Suppressor macrophage treated with lipopolysaccharide for 4 hours (primary cell): ENCODE results near the gene BPIFA2.
"Not testable (repeated sequence)": the region's sequence is repeated elsewhere in the genome, so short reads cannot be mapped to it uniquely, and the experiment has no call there.

Experiments used
- DNase-seq: peaks from one replicate; pipeline ENCODE4 v3.0.0-alpha.2; 2020

Gene BPIFA2

DNA sequence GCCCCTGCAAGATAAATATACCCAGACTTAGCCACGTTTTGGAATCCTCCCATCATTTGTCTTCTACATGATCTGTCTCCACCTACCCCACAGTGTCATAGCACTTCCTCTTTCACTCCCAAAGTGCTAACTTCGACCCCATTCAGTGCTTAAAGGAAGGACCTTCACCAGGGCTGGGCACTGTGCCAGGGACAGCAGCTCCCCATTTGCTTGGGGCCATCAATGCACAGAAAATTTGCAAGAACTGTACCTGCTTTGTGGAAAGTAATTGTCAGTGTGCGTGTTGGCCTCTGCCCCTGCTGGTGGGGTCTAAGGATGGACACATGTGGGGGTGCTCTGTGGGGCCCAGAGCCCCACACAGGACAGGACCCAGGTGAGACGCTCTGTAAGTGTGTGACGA, 5.2 kb upstream of the BPIFA2 start:
- peak; percentile 3 for DNase-seq

DNA sequence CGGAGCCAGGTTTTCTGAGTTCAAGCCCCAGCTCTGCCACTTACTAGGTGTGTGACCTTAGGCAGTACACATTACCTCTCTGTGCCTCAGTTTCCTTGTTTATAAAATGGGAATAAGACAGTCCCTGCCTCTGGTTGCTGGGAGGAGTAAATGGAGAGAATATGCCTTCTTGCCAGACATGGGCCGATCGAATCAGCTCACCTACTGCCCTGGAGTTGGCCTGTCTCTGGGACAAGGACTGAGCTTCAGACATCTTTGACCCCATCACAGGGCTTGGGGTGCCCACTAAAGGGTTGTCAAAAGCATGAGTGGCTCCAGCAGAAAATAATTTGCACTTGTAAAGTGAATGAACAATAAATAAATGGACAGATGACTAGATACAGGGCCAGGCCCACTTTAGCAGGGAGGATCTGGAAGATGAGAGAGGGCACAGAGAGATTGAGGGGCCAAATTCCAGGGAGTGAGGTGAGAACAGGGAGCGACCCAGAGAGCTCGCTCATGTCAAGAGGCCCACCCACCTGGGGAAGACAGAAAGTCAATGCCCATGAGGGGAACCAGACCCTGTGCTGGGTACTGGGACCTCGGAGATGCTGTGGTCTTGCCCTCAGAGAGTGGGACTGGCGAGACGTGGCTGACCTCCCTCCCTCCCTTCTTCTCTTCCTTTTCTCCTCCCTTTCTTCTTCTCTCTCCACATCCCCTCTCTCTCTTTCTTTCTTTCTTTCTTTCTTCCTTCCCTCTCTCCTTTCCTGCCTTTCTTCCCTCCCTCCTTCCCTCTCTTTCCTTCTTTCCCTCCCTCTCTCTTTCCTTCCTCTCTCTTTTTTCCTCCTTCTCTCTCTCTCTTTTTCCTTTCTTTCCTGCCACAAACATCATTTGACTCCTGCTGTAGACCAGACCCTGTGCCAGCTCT, 3.9 kb upstream of the BPIFA2 start:
- DNase-seq, result no peak

DNA sequence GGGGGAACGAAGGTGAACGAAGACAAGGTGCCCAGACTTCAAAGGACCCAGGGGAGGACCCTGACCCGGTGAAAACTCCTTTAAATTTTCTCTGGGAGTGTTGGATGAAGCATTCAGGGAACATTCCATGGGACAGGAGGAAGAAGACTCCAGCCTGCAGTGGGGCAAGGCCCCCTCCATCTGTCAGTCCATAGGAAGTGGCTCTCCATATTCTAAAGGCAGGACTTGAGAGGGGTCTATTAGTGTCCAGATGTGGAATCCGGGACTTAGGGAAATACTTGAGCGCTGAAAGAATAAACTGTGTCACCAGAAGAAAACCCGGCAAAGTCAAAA, 3.2 kb upstream of the BPIFA2 start:
- no peak for DNase-seq

DNA sequence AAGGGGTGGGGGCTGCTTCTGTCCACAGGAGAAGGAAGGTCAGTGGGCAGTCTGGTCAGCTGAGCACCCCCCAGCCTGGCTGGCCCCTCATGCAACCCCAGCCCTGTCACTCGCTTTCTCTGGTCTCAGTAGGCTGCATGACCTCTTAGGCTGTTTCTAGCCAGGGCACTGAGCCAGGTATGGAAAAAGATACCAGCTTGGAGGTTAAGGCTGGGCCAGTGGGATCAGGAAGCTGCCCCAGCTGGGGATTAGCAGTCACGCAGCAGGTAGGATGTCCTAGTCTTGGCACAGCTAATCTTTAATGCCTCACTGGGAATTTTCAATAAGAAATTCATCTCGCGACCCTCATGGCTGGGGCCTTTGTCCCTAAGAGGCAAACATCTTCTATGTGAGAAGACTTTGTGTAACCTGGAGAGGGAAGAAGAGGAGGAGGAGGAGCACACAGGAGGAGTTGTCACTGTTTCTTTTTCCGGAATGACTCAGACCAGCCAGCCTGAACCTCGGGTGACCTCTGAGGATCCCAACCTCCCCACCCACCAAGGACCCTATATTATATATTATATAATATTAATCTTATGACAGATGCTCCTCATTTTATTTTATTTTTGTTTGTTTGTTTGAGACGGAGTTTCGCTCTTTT, 2.4 kb upstream of the BPIFA2 start:
- no peak for DNase-seq

DNA sequence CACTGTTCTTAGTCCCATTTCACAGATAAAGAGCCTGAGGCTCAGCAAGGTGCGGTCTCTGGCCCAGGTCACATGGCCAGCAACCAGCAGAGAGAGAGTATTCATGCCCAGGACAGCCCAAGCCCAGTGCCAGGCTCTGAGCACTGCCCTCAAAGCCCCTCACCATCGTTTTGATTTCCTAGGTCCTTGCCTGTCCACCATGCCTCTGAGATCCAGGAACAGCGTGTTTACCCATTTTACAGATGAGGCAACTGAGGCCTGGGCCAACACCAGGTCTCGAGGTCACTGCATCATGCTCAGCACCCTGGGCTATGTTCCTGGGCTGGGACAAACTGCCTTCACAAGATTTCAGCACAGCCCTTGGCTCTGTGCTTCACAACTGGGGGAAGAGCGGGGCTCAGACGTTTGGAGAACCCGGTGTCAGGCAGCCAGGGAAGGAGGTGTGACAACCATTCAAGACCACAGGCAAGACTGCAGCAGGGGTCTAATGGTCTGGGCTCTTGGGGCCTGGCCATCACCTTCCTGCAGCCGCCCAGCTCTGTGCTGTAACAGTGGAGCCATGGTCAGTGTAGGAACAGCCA, 1.3 kb upstream of the BPIFA2 start:
- DNase-seq, result no peak

DNA sequence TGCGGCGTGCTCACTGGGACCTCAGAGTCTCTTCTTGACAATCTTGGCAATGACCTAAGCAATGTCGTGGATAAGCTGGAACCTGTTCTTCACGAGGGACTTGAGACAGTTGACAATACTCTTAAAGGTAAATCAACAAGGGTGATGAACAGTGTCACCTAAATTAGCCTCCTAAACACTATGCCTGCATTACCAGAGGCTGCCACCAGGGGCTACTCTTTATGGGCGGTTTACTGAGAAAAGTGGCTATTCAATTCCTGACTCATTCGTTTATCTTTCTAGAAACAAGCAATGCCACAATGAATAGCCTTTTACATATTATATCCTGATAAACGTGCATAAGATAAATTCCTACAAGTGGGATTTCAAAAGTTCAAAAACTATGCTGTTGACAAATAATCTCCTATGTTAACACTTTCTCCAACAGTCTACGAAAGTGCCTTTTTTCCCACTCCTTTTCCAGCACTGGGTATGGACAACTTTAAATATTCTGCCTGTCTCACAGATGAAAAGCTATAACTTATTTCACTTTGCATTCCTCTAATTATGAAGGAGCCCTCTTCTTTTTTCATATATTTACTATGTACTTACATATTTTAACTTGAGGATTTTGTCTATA, 1.3 kb downstream of the BPIFA2 start:
- peak; percentile 45 for DNase-seq

DNA sequence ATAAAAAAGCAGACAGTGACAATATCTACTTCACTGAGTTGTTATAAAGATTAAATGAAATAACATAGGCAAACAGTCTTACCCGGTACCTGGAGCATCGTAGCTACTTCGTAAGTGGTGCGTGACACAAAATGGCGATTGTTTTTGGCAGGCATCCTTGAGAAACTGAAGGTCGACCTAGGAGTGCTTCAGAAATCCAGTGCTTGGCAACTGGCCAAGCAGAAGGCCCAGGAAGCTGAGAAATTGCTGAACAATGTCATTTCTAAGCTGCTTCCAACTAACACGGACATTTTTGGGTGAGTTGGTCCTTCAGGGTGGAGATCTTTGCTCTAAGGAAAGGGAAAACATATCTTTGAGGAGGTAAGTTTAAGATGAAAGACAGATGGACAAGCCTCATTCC, 4.8 kb downstream of the BPIFA2 start:
- no peak for DNase-seq

DNA sequence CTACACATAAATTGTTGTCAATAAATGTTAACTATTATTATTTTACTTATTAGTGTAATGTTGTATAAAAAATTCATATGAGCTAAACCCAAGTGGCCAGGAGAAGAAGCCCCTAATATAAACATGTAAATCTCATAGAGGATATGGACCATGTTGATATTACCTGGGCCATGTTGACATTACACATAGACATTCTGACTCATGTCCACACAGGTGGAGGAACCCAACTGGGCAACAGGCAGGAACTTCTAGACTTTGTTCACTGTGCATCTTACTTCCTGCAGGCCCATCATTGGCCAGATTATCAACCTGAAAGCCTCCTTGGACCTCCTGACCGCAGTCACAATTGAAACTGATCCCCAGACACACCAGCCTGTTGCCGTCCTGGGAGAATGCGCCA, 7.2 kb downstream of the BPIFA2 start:
- no peak for DNase-seq

DNA sequence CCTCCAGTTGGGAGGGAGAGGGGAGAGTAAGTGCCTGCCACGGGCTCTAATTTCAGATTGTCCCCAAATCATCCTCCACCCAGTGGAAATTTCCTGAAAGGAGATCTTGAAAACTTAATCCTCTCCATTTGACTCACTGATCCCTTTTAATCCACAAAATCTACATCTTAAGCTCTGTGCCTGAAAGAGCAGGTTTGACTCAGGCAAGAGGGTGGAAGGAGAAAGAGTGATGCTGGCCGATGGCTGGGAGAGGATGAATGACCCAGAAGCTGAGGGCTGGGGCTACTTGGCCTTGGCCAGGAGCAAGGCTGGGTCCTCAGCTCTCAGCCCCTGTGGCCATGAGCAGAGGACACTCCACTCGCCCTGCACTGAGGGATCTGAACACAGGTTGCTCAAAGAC, 8.1 kb downstream of the BPIFA2 start:
- DNase-seq, result no peak

DNA sequence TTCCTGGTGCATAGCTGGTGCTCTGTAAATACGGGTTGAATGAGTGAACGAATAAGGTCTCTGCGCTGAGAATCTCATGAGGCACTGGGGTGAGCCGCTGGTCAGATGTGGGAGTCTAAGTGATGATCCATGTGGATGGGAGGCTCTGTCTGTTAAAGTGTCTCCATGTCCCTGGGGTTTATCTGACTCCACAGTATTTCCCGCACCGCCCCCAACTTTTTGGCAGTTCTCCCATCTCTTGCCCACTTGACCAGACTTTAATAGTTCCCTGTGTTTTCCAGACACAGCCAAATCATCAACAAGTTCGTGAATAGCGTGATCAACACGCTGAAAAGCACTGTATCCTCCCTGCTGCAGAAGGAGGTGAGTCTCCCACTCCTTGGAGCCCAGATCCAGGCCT, 9.9 kb downstream of the BPIFA2 start:
- DNase-seq, result no peak

DNA sequence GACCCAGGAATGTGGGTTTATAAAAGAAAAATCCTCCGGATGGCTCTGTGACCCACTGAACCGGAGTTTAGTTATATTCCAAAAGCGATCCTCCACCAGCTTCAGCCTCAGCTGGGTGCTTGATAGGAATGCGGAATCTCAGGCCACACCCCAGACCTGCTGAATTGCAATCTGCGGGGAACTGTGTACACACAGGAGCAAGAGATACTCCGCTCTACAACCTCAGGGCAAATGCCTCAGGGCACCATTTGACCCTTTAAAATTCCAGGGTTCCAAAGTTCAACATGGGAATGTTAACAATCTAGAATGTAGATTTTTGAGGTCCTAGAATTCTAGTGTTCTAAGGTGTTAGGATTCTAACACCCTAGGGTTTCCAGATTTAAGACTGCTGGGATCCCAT, 10.8 kb downstream of the BPIFA2 start:
- DNase-seq, result no peak

DNA sequence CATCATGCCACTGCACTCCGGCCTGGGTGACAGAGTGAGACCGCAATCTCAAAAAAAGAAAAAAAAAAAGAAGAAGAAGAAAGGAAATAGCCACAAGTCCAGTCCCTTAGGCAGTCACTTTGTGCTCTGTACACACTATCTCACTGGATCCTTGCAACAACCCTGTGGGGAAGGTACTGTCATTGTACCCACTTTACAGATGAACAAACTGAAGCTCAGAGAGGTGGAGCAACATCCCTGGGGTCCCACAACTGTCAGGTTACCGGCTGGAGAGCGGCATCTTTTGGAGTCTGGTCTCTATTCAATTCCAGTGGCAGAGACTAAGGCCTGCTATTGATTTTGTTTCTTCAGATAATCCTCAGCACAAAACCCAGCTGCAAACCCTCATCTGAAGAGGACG, 12.2 kb downstream of the BPIFA2 start:
- no peak for DNase-seq

DNA sequence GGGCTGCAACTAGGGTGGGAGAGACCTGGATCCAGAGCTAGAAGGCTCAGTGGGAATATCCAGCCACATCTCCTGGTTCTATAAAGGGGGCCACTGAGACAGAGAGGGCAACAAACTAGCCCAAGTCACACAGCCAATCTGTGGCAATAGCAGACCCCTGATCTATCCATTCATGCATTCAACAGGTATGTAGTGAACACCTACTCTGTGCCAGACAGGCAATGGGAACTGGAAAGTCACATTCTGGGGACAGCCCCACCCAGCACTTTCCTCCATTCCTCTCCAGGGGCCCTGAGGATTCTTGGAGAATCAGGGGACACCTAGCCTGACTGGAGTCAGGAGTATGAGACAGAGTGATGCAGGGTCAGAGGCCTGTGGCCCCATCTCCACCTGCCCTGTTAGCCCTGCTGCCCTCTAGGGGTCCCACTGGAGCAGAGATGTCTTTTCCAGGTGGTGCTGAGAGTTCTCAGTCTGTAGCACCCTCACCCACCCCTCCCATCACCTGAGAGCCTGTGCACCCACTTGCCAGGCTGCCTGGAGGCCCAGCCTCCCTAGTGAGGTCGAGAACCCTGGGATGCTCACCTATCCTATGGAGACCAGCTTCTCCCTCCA, 13.6 kb downstream of the BPIFA2 start:
- no peak for DNase-seq

DNA sequence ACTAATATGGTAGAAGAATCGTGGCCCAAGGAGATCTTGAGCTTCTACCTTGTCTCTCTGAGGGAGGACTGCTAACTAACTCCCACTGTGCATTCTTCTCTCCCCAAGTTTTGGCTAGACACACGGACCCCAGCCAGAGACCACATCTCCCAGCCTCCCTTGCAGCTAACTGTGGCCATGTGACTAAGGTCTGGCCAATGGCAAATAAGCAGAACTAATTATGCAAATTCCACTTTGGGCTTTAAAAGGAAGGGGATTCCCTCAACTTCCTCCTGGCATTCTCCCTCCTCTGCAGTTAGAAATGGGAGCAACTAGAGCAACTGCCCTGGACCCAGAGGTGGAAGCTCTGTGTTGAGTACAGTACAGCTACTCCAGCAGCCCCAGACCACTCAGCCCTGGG, 15.4 kb downstream of the BPIFA2 start:
- DNase-seq, result peak; percentile 21

DNA sequence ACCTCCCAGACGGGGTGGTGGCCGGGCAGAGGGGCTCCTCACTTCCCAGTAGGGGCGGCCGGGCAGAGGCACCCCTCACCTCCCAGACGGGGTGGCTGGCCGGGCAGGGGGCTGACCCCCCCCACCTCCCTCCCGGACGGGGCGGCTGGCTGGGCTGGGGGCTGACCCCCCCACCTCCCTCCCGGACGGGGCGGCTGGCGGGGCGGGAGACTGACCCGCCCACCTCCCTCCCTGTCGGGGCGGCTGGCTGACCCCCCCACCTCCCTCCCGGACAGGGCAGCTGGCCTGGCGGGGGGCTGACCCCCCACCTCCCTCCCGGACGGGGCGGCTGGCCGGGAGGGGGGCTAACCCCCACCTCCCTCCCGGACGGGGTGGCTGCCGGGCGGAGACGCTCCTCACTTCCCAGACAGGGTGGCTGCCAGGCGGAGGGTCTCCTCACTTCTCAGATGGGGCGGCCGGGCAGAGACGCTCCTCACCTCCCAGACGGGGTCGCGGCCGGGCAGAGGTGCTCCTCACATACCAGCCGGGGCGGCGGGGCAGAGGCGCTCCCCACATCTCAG, 17.2 kb downstream of the BPIFA2 start:
- not testable (repeated sequence) for DNase-seq

DNA sequence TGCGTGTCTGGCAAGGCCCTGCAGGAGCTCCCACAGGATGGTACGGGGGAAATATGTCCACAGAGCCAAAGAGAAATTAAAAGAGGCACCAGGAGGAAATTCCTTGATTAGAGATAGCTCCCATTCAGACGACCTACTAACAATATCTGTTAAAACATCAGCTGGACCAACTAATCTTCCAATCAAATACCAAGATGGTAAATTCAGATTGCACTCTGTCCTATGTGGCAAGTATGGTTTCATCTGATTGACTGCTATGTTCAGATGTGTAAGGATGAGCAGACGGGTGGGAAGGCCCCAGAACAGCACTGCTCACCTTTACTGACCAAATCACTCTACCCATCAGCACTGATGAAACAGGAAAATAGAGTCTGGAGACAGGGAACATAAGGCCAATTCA, 19.5 kb downstream of the BPIFA2 start:
- no peak for DNase-seq

DNA sequence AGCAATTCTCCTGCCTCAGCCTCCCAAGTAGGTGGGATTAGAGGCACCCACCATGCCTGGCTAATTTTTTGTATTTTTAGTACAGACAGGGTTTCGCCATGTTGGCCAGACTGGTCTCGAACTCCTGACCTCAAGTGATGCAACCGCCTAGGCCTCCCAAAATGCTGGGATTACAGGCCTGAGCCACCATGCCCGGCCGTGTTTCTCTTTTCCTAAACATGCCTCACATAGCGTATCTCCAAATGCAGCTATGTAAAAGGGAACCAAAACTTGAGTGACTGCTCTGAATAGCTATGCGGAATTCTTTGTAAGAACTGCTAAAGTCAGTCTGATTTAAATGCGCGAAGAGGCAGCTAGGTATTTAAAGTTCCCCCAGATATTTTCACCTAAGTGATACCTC, 20.5 kb downstream of the BPIFA2 start:
- no peak for DNase-seq

DNA sequence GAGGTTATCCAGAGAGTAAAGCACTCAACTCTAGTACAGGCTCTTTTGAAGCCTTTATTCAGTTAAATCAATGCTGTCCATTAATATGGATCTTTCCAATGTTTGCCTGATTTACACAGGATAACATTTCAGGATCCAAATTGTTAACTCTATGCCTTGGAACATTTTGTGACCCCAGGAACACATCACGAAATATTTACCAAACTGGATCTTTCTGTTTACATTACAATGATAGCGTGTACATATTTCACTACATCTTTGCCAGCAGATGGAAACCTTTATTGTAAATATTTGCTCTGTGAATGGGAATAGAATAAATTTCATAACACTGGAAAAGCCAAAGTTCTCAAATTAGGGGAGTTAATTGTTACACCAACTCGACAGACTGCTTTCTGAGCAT, 23.5 kb downstream of the BPIFA2 start:
- DNase-seq, result no peak

DNA sequence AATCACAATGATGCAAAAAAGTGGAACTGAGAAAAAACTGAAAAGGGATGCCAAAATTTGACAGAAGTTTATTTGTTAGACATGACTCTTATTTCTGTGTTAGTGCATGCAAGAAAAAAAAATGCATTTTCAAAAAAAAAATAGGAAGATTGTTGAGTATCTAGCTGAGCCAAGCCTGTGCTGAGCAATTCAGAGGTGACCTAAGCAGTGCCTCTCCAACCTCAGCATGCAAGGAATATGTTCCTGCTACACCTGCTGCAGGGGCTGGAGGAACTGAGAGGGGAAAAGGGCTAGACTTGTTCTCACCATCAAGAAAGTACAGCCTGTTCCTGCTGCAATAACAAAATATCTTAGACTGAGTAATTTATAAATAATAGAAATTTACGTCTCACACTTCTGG, 24.0 kb downstream of the BPIFA2 start:
- DNase-seq, result no peak

DNA sequence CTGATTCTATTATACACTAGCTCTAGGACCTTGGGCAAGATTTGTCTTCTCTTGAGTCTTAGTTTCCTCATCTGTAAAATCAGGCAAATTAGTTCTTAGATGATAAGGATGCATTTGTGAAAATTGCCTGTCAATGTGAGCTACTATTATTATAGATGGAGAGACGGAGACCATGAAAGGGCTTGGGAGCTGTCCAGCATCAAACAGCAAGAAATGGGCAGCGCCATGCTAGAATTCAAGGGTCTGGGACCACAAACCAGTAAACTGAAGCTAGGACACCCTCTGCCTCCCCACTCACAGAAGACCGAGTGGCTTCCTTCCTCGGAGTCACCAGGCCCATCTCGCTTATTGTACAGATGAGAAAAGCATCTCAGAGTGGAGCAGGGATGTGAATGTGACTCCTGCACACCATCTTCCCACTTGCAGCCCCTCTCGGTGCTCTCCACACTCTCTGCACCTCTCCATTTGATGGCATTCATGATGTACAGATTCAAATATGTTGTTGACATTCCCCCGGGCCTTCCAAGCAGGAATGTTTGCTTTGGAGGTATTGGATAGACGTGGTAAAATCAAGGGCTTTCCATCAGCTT, 25.0 kb downstream of the BPIFA2 start:
- DNase-seq, result no peak

DNA sequence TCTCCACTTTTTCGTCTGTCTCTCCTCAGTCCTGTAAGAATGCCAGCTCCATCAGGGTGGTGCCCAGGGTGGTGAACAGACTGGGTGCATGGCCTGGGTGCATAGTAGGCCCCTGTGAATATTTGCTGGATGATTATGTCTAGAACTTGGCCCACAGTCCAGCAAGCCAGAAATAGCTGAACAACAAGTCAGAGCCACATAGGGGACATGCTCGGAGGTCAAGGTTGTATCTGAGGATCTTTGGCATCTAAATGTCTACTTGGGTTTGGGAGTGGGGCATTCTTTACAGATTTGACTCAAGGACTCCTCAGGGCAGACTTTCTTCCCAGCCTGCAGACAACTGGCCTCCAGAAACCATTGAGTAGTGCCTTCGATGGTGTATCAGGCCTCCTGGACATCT, 31.1 kb downstream of the BPIFA2 start:
- no peak for DNase-seq

DNA sequence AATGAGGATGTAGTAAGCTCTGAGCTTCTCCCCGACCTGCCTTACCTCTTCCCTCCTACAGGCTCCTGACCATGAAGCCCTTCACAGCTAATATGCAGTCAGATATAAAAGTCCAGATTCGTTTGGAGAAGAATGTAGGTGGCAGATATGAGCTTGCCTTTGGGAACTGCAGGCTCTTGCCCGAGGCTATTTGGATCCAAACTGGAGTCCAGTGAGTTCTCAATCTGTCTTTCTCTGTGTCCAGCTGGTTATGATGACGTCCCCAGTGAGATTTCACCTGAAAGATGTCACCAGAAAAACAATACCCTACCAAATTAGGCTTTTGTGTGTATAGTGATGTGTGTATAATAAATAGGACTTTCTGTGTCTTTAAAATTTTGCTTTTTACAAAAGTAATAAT, 34.5 kb downstream of the BPIFA2 start:
- no peak for DNase-seq

DNA sequence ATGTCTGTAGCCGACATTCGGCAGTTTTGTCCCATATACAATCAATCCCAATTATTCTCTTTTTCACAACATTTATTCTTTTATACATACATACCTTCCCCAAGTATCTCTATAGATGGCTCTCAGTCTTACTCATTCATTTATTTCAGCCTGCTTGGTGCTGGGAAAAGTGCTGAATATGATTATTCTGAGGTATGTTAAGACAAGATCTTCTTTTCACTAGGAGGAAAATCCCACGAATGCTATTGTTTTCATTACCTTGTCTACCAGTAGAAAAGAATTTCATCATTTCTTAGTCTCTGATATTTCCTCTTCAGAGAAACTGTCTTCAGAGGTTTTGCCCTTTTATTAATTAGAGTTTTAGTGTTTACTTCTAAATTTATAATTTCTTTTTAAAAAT, 35.5 kb downstream of the BPIFA2 start:
- no peak for DNase-seq
